Hepatocyte (in vitro differentiated cells): Measurements from ENCODE around the gene LCE2A. TPM values are rescaled to one million over a fixed set of nuclear protein-coding genes. Genes with fewer than 3 reads are reported as not detected.

Experiments used
- DNase-seq: peaks from one replicate; pipeline ENCODE4 v3.0.0-alpha.2; 2016; ENCODE audit warnings: low spot score
- H2AFZ ChIP-seq: fragments of 200-600 bp; sonication (generic); 2 replicates; pipeline ENCODE4 v1.6.0; 2016; ENCODE audit warnings: antibody characterized with exemption, mild to moderate bottlenecking
- H3K27ac ChIP-seq: fragments of 200-600 bp; sonication (generic); 2 replicates; pipeline ENCODE4 v1.5.1; 2016; ENCODE audit warnings: mild to moderate bottlenecking
- H3K27me3 ChIP-seq: fragments of 200-600 bp; sonication (generic); 2 replicates; pipeline ENCODE4 v1.6.1; 2016
- H3K36me3 ChIP-seq: fragments of 200-600 bp; sonication (generic); replicated peaks from 2 replicates; pipeline ENCODE4 v1.5.1; 2016; ENCODE audit warnings: low read depth; ENCODE audit not compliant: insufficient read depth
- H3K4me1 ChIP-seq: fragments of 200-600 bp; sonication (generic); 2 replicates; pipeline ENCODE4 v1.5.1; 2016; ENCODE audit warnings: mild to moderate bottlenecking, moderate library complexity; ENCODE audit not compliant: insufficient read depth
- H3K4me2 ChIP-seq: fragments of 200-600 bp; sonication (generic); 2 replicates; pipeline ENCODE4 v1.6.0; 2016
- H3K4me3 ChIP-seq: fragments of 200-600 bp; sonication (generic); 2 replicates; pipeline ENCODE4 v1.5.1; 2016; ENCODE audit warnings: mild to moderate bottlenecking
- H3K79me2 ChIP-seq: fragments of 200-600 bp; sonication (generic); 2 replicates; pipeline ENCODE4 v1.6.0; 2017; ENCODE audit warnings: mild to moderate bottlenecking
- H3K9me2 ChIP-seq: fragments of 200-600 bp; sonication (generic); replicated peaks from 2 replicates; pipeline ENCODE4 v1.6.0; 2017; ENCODE audit warnings: mild to moderate bottlenecking; ENCODE audit not compliant: insufficient read depth
- H3K9me3 ChIP-seq: fragments of 200-600 bp; sonication (generic); 2 replicates; pipeline ENCODE4 v1.5.1; 2016; ENCODE audit warnings: low read depth, mild to moderate bottlenecking
- H4K20me1 ChIP-seq: fragments of 200-600 bp; sonication (generic); 2 replicates; pipeline ENCODE4 v1.6.0; 2016; ENCODE audit warnings: mild to moderate bottlenecking; ENCODE audit not compliant: insufficient read depth, poor library complexity, severe bottlenecking
- CTCF ChIP-seq: fragments of 200-600 bp; sonication (generic); IDR thresholded peaks from 2 replicates; pipeline ENCODE4 v1.5.1; 2016; ENCODE audit warnings: antibody characterized with exemption, mild to moderate bottlenecking; ENCODE audit not compliant: poor library complexity
- EZH2 ChIP-seq: fragments of 200-600 bp; sonication (generic); IDR thresholded peaks from 2 replicates; pipeline ENCODE4 v1.6.1; 2016; ENCODE audit warnings: antibody characterized with exemption, mild to moderate bottlenecking, borderline replicate concordance
- EZH2phosphoT487 ChIP-seq: fragments of 200-600 bp; sonication (generic); IDR thresholded peaks from one replicate; pipeline ENCODE4 v1.6.1; 2018; ENCODE audit warnings: antibody characterized with exemption, mild to moderate bottlenecking, low read depth, moderate library complexity; ENCODE audit not compliant: unreplicated experiment, severe bottlenecking
- WGBS: methylation state at CpG from one replicate; pipeline ENCODE4 v1.1.6; 2016; ENCODE audit warnings: low lambda C conversion rate; ENCODE audit errors: missing lambda C conversion rate; 5-methylcytosine and 5-hydroxymethylcytosine counted together
- polyA plus RNA-seq: library from polyadenylated mRNA; unstranded; fragments of >200 nt; fragmentation: Nextera tagmentation; extraction: Ambion mirVana; gene quantifications from 2 replicates; pipeline ENCODE4 v1.2.1, GENCODE V29; 2016
- total RNA-seq: library from RNA; depleted of rRNA; stranded (reverse); fragments of >200 nt; gene quantifications from 2 replicates; pipeline ENCODE4 v1.2.3, GENCODE V29; 2014

The LCE2A gene
- total and polyA plus RNA-seq, 2 experiments from 2014 or later = not detected

GRCh38 chr1:152735648-152736047 is 37.5 kb downstream of the LCE2A start:
- 32% methylated on average over 1 of the region's 1 CpG for whole genome bisulfite sequencing
- no peak for TF ChIP-seq EZH2phosphoT487
- TF ChIP-seq CTCF = no peak
- TF ChIP-seq EZH2 = no peak
- Histone ChIP-seq H2AFZ (no peak overlapping the region), H3K9me2 (no peaks in the 10 kb centered on the region), H3K27ac (no peak overlapping the region), H3K4me1 (no peaks in the 10 kb centered on the region), H3K9me3 (no peaks in the 10 kb centered on the region), H3K36me3 (no peaks in the 10 kb centered on the region), H4K20me1 (no peaks in the 10 kb centered on the region), H3K27me3 (no peaks in the 10 kb centered on the region), H3K79me2 (no peaks in the 10 kb centered on the region), H3K4me2 (no peak overlapping the region), H3K4me3 (no peak overlapping the region)
- DNase-seq = no peak

GRCh38 chr1:152737997-152738396 is 39.9 kb downstream of the LCE2A start:
- no peak overlapping the region for H3K4me3 ChIP-seq
- H3K36me3 ChIP-seq = no peaks in the 10 kb centered on the region
- H2AFZ ChIP-seq = no peak overlapping the region
- no peaks in the 10 kb centered on the region for H3K27me3 ChIP-seq
- H3K9me3 ChIP-seq = no peaks in the 10 kb centered on the region
- no peak overlapping the region for H3K27ac ChIP-seq
- H3K79me2 ChIP-seq = no peaks in the 10 kb centered on the region
- no peaks in the 10 kb centered on the region for H4K20me1 ChIP-seq
- H3K4me2 ChIP-seq = no peak overlapping the region
- no peaks in the 10 kb centered on the region for H3K9me2 ChIP-seq
- no peak for DNase-seq
- H3K4me1 ChIP-seq = no peaks in the 10 kb centered on the region
- no peak for TF ChIP-seq EZH2phosphoT487
- TF ChIP-seq CTCF = no peak
- WGBS = 45% methylated on average over 5 of the region's 5 CpGs

- WGBS = 48% methylated on average over 3 of the region's 3 CpGs
- no peak overlapping the region for H3K27ac ChIP-seq
- H3K4me1 ChIP-seq = no peaks in the 10 kb centered on the region
- H3K9me2 ChIP-seq = no peaks in the 10 kb centered on the region
- no peaks in the 10 kb centered on the region for H4K20me1 ChIP-seq
- no peak overlapping the region for H2AFZ ChIP-seq
- no peak for DNase-seq
- H3K79me2 ChIP-seq = no peaks in the 10 kb centered on the region
- H3K4me2 ChIP-seq = no peak overlapping the region
- no peaks in the 10 kb centered on the region for H3K27me3 ChIP-seq
- TF ChIP-seq EZH2 (no peak), EZH2phosphoT487 (no peak), CTCF (no peak)
- H3K9me3 ChIP-seq = peaks cover under 1% of the 10 kb centered on the region
- no peaks in the 10 kb centered on the region for H3K36me3 ChIP-seq
- no peak overlapping the region for H3K4me3 ChIP-seq
Observed at GRCh38 chr1:152739841-152740240, 41.7 kb downstream of the LCE2A start.

- H3K79me2 ChIP-seq = no peaks in the 10 kb centered on the region
Observed at GRCh38 chr1:152741656-152742055, 43.5 kb downstream of the LCE2A start.

More at GRCh38 chr1:152741656-152742055, 43.5 kb downstream of the LCE2A start:
- Histone ChIP-seq H3K9me3 (peaks cover 3% of the 10 kb centered on the region), H3K9me2 (no peaks in the 10 kb centered on the region), H3K4me2 (no peak overlapping the region), H3K36me3 (no peaks in the 10 kb centered on the region), H3K4me3 (no peak overlapping the region), H3K27ac (no peak overlapping the region), H3K4me1 (no peaks in the 10 kb centered on the region), H3K27me3 (no peaks in the 10 kb centered on the region), H2AFZ (no peak overlapping the region), H4K20me1 (no peaks in the 10 kb centered on the region)
- no peak for DNase-seq
- TF ChIP-seq EZH2phosphoT487 (no peak), CTCF (no peak), EZH2 (no peak)
